ENCODE data around the gene RNF19B. TPM values are rescaled to one million over a fixed set of nuclear protein-coding genes. Genes with fewer than 3 reads are reported as not detected.
A peak's percentile ranks its signal among the peaks of the same experiment; 100 is the strongest.

RNF19B gene
- total and polyA plus RNA-seq, 2 of the 13 experiments (the other 11 are each of a cell fraction or from before 2014, with no cell fraction given): 15.3 to 22.5 TPM

- TF ChIP-seq ELK4 (CRISPR knock-in tag; IDR thresholded peaks at IDR 0.05; ENCODE audit: borderline replicate concordance) (no peak), CENPX (CRISPR knock-in tag; IDR thresholded peaks at IDR 0.05) (no peak), HNRNPUL1 (IDR thresholded peaks at IDR 0.05; ENCODE audit: low read depth, low read length) (no peak), ZNF772 (CRISPR knock-in tag; IDR thresholded peaks at IDR 0.05) (no peak), MIER3 (CRISPR knock-in tag; IDR thresholded peaks at IDR 0.05; ENCODE audit: borderline replicate concordance) (peak; percentile 17; the same call in 1 of the 2 replicates), THRA (CRISPR knock-in tag; IDR thresholded peaks at IDR 0.05; ENCODE audit: borderline replicate concordance) (no peak), ZNF773 (CRISPR knock-in tag; IDR thresholded peaks at IDR 0.05; ENCODE audit: borderline replicate concordance) (no peak), NFAT5 (CRISPR knock-in tag; IDR thresholded peaks at IDR 0.05) (no peak), REPIN1 (CRISPR knock-in tag; IDR thresholded peaks at IDR 0.05; ENCODE audit: borderline replicate concordance, low read depth) (no peak), CBX1 (IDR thresholded peaks at IDR 0.05; ENCODE audit: low read depth) (no peak), ZNF33B (CRISPR knock-in tag; IDR thresholded peaks at IDR 0.05) (no peak), NFIB (CRISPR knock-in tag; IDR thresholded peaks at IDR 0.05; ENCODE audit: borderline replicate concordance) (no peak), HNRNPL (IDR thresholded peaks at IDR 0.05; ENCODE audit: low read depth, low read length) (no peak), ZNF768 (CRISPR knock-in tag; IDR thresholded peaks at IDR 0.05) (no peak), GTF2F1 (IDR thresholded peaks at IDR 0.05; ENCODE audit: low read length) (no peak), ZNF574 (CRISPR knock-in tag; IDR thresholded peaks at IDR 0.05) (no peak), NFYB (CRISPR knock-in tag; IDR thresholded peaks at IDR 0.05) (no peak), ZNF780A (CRISPR knock-in tag; IDR thresholded peaks at IDR 0.05) (no peak), FOXA1 (IDR thresholded peaks at IDR 0.05) (no peak), FOXA1 (CRISPR knock-in tag; IDR thresholded peaks at IDR 0.05) (peak; percentile 36; the same call in 1 of the 2 replicates), GATAD2A (CRISPR knock-in tag; IDR thresholded peaks at IDR 0.05) (peak; percentile 74), ZNF7 (CRISPR knock-in tag; IDR thresholded peaks at IDR 0.05) (no peak), ZNF3 (CRISPR knock-in tag; IDR thresholded peaks at IDR 0.05) (no peak), RFX1 (IDR thresholded peaks at IDR 0.05) (no peak)
Measured at GRCh38 chr1:32946413-32946812, 18.2 kb downstream of the RNF19B start (continued).
